GM18507 (cell line): ENCODE measurements around the gene VSIR.

Experiments
- DNase-seq: peaks from one replicate; pipeline ENCODE4 v3.0.0; 2011; ENCODE audit warnings: low read depth; ENCODE audit not compliant: insufficient read length; ENCODE audit errors: extremely low spot score
- FAIRE-seq: peaks from 2 replicates; lab custom pipeline; 2011; peaks lifted over from hg19 to GRCh38; lab: Jason Lieb, UNC

VSIR gene

DNA sequence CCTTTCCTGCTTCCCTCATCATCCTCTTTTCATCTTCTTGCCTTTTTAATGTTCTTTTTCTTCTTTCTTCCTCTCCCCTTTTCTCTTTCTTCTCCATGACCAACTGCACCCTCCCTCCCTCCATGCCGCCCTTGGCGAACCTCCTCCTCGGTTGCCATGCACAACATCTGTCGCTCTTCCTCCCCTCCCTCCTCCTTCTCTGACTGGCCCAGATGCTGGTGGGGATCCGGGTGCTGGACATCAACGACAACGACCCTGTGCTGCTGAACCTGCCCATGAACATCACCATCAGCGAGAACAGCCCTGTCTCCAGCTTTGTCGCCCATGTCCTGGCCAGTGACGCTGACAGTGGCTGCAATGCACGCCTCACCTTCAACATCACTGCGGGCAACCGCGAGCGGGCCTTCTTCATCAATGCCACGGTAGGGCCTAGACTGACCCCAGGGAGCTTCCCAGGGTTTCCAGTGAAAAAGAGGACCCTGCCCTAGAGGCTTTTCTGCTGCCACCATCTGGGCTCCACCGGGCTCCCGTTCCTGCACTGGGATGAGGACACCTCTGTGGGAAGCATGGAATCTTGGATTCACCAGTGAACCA is 11.5 kb upstream of the VSIR start:
- DNase-seq (no peak), FAIRE-seq (no peak)

DNA sequence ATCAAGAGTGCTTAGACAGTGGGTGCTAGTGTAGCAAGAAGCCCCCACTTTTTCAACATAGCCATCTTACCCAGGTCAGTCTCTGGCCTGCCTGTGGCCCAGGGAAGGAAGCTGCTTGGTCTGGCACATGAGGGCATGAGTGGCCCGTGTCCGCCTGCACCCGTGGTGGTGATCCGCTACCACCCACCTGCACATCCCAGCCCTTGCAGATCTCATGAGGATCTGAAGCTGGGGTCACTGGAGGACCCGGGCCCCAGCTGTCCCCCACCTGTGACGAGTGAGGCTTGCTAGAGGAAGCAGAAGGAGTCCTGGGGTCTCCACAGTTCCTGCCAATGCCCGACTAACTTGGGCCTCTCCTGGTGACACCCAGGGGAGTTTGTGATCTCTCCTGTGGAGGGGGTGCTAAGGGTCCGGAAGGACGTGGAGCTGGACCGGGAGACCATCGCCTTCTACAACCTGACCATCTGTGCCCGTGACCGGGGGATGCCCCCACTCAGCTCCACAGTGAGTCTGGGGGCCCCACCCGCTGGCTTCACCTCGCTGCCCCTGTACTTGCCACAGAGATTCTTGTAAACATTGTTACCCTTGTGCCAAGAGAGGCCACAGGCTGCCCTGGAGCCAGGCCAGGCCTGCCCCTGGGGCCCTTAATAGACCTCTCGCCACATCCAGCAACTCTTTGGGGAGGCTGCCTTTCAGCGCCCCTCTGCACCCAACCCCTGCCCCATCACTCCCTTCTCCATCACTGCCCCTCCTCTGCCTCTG is 10.8 kb upstream of the VSIR start:
- FAIRE-seq: no peak
- no peak for DNase-seq

GRCh38 chr10:71782917-71783490 is 9.7 kb upstream of the VSIR start:
- DNase-seq (no peak), FAIRE-seq (no peak)

DNA sequence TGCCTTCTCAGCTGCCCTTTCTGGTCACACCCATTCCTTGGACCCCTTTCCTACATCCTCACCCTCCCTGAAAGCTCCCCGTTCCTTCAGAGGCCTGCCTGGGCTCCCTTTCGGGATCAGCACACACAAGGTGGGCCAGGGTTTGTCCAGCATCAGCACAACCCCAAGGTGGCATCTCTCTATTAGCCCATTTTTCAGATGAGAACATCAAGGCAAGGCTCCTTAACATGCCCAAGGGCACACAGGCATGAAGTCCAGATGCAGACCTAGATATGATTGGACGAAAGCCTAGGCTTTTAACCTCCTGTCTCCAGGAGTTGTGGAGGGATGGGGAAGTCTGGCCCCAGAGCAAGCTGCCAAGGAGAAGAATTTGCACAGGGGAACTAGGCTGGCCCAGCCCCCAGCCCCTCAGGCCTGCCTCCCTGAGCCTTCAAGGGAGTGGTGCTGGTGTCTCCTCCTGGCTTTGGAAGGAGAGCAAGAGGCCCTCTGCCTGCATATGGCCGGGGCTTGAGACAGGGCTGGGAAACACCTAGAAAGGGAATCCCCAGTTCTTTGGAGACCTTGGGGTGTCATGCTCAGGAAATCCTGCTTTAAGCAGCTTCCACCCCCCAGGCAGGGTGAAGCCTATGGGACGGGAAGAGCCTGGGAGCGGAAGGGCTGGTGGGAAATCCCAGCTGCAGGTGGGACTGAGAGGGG is 9.0 kb upstream of the VSIR start:
- DNase-seq (no peak), FAIRE-seq (no peak)

DNA sequence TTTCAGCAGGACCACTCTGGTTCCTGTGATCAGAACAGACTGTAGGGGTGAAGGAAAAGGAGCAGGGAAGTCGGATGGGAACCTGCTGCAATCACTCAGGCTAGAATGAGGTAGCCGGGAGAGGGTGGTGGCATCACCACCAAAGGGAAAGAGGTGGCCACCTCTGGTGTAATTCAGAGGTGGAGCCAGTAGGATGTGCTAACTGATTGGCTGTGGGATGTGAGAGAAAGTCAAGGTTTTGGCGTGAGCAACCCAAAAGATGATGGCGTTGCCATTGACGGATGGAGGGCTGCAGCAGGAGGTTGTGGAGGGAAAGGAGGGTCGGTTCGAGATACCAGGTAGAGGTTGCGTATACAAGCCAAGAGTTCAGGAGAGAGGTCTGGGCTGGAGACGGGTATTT is 7.4 kb upstream of the VSIR start:
- FAIRE-seq: no peak
- DNase-seq: no peak

GRCh38 chr10:71780156-71780555 is 6.8 kb upstream of the VSIR start:
- DNase-seq (no peak), FAIRE-seq (no peak)

DNA sequence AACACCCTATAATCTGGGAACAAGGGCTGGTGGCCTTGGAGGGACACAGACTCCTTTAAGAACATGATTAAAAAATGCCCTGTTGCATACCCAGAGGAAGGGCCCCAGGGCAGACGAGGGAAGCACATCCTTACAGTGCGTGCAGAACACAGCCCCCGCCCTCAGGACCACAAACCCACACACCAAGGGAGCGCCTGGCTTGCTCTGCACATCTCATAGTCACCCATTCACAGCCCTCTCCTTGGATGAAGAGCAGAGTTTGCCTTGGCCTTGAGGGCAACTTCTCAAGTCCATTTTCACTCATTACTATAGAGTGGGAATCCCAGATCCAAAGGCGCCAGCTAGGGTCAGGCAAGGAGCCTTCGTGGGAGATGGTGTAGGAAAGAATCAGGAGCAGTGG is 6.3 kb upstream of the VSIR start:
- no peak for FAIRE-seq

DNA sequence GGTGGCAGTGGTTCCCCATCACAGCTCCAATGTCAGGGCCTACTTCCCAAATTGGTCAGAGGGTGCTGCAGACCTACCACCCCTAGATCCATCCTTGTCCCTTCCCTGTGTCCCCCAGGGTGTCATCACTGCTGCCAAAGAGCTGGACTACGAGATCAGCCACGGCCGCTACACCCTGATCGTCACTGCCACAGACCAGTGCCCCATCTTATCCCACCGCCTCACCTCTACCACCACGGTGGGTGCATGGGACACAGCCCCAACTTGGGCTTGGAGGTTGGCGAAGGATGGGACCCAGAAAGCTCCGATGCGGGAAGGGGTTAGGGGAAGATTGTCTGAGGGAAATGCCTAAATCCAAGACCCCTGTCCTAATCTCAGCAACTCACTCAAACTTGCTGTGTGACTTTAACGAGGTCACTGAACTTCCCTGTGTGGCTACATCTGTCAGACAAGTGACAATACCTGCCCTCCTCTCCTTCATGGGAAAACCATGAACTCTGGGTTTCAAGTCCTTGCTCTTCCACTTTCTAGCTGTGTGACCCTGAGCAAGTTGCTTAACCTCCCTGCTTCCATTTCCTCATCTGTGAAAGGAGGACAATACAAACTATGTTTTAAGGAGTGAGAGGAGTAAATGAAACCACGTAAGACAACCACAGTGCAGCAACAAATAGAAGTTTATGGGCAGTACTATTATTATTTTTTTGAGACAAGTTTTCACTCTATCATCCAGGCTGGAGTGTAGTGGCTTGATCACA is 4.9 kb upstream of the VSIR start:
- FAIRE-seq: no peak

More for the DNA sequence above, 6.3 kb upstream of the VSIR start:
- no peak for DNase-seq

GRCh38 chr10:71777213-71777985 is 4.1 kb upstream of the VSIR start:
- DNase-seq (no peak), FAIRE-seq (no peak)

More for the DNA sequence above, 4.9 kb upstream of the VSIR start:
- DNase-seq: no peak

- DNase-seq (no peak), FAIRE-seq (no peak)
These were observed 3.2 kb upstream of the VSIR start for GRCh38 chr10:71776481-71776925.

DNA sequence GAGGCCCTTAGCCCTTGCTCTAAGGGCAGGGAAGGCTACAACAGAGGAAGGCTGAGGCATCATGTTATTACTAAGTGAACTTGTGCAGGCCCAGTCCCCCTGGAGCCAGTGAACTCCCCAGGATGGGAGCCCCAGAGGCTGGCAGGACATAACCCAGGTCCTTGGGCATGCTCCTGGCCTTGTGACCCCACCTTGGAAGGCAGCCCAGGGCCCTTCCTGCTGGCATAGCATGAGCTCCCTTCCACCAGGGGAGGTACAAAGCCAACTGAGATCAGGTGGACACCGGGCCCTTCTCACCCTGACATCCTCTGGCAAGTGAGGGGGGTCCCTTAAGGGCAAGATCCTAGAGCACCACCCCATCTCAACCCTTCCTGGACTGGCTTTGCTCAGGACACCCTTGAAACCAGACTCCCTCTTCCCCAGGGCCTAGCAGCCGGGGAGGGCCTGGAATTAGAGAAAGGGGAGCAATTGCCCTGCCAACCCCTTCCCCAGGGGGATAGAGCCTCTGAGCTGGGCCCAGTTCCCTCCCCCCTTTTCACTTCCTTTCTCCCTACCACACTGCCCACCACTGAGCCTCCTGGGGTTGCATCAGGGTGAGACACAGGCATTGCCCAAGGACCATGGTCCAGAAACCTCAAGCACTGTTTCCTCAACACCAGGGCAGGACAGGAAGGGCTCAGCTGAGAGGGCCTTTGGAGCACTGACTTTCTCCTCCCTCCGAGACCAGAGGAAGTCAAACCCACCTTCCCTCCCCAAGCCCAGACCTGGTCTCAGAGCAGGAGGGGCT is 1.8 kb upstream of the VSIR start:
- no peak for FAIRE-seq
- no peak for DNase-seq

- no peak for DNase-seq
- FAIRE-seq: no peak
These were observed 494 bp downstream of the VSIR start for GRCh38 chr10:71772832-71773220.

DNA sequence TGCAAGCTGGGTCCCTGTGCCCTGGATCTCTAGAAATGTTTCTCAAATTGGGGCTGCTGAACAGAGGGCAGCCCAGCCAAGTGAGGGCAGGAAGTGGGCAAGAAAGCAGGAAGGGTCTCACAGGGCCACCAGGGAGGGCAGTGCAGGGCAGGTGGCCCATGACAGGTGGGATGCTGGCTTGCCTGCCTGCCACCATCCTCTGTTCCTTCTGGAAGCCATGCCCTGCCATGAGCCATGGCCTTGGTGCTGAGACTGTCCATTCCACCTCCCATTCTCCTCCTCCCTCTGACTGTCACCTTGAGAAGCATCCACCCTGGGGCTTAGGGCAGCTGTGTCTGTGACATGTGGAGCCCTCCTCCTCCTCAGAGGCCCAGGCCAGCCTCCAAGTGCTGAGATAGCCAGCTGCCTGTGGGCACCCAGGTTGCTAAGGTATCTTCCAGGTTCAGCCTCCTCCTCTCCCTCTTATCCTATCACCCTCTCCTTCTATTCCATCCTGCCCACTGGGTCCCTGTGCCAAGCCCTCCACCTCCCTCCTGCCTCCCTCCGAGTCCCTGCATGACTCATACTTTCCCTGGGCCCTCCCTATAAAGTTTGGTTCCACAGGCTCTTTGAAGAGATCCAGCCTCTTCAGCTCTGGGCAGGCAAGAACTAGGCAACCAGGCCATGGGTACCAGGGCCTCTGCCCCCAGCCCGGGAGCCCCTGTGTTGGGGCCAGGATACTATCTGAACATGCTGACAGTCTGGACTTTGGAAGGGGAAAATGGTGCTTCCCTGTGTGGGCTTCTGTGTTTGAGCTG is 1.3 kb downstream of the VSIR start:
- FAIRE-seq: no peak
- DNase-seq: no peak

GRCh38 chr10:71771204-71771603 is 2.1 kb downstream of the VSIR start:
- FAIRE-seq (no peak), DNase-seq (no peak)

- FAIRE-seq: no peak
These were observed 2.5 kb downstream of the VSIR start for GRCh38 chr10:71770789-71771188.

DNA sequence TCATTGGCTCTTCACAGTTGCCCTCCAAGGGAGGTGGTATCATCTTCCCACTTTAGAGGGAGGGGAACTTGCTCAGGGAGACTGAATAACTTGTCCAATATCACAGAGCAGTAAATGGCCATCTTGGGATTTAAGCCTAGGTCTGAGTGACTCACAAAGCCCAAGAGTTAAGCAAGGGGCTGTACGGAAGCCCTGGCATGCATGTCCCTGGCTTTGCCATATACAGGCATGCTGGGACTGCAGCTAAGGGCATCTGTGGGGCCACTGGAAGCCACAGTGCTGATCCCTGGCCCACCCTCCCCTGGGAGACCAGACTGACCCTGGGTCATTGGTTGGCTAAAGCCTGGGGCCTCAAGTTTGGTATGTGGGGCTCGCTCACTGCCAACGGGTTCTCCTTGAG is 3.1 kb downstream of the VSIR start:
- FAIRE-seq (no peak), DNase-seq (no peak)

More at GRCh38 chr10:71770789-71771188, 2.5 kb downstream of the VSIR start:
- DNase-seq: no peak

DNA sequence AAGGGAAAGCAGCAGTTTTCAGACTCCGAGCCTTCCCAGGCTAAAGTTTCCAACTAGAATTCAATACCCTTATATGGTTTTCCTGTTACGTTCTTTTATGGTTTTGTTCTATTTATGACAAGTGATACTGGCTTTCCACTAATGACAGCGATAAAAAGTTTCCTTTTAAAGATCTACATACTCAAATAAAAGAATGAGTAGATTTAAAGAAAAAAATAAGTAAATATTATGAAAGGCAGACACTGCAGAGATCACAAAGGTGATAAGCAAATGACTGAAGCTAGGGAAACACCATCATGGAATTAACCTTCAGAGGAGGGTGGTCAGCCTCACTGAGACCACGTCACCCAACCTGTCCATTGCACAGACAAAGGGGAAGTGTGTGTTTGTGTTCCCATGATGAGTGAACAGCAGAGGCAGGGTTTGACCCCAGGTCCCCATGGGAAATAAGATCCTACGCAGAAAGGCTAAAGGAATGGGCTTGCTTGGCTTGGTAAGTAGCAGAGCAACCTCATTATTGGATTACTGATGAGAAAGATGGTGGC is 4.0 kb downstream of the VSIR start:
- DNase-seq: no peak
- FAIRE-seq: peak; percentile 52
